ENCODE data around the gene ZBTB25. TPM values are rescaled to one million over a fixed set of nuclear protein-coding genes. Genes with fewer than 3 reads are reported as not detected.

Gene ZBTB25
- total RNA-seq, 2 experiments from 2014 or later = 18.4 to 35.4 TPM

GRCh38 chr14:64440494-64440893 is 63.1 kb downstream of the ZBTB25 start:
- Histone ChIP-seq H3K4me2 (ENCODE audit: low read length) (no peak overlapping the region), H3K4me3 (ENCODE audit: low read depth, low read length, poor library complexity, severe bottlenecking) (no peak overlapping the region), H2AFZ (ENCODE audit: low read length) (no peak overlapping the region), H3K27ac (ENCODE audit: low read depth, low read length, poor library complexity, severe bottlenecking) (no peak overlapping the region), H3K9me3 (ENCODE audit: low read length) (no peaks in the 10 kb centered on the region), H3K9me2 (ENCODE audit: insufficient read depth, low read length) (no peaks in the 10 kb centered on the region), H3K79me2 (ENCODE audit: insufficient read depth, low read depth, low read length) (no peaks in the 10 kb centered on the region), H3K36me3 (ENCODE audit: insufficient read depth, low read length) (peaks cover 97% of the 10 kb centered on the region), H3K4me1 (ENCODE audit: insufficient read depth, low read length, poor library complexity, severe bottlenecking) (peaks cover 6% of the 10 kb centered on the region), H4K20me1 (ENCODE audit: insufficient read depth, low read length) (no peaks in the 10 kb centered on the region)
- CTCF ChIA-PET (ENCODE audit: unreplicated experiment) = no interaction called here
- POLR2A ChIA-PET = interaction anchor here (0.7 kb wide), 1 partner anchor 8 kb away, joined by 3 read pairs; no protein-coding TSS in a partner anchor
- TF ChIP-seq CTCF (conservative IDR thresholded peaks at IDR 0.05; ENCODE audit: low read length) (no peak), EZH2phosphoT487 (IDR thresholded peaks at IDR 0.05; ENCODE audit: borderline replicate concordance, low read depth, low read length) (no peak)
- DNase-seq (ENCODE audit: low spot score) = no peak
- intact Hi-C loops (cut with micrococcal nuclease; ENCODE audit: unreplicated experiment) = no loop called here
- BruUV-seq (replicated peaks) = no TSS peak

GRCh38 chr14:64439141-64439540 is 64.5 kb downstream of the ZBTB25 start:
- no peak overlapping the region for H3K27ac ChIP-seq (ENCODE audit: low read depth, low read length, poor library complexity, severe bottlenecking)
- TSS peak; percentile 38 for BruUV-seq (replicated peaks)
- POLR2A ChIA-PET = interaction anchor here (0.5 to 0.7 kb wide), 2 partner anchors 233 to 714 kb away, joined by 3 to 4 read pairs; no protein-coding TSS in a partner anchor

More at GRCh38 chr14:64439141-64439540, 64.5 kb downstream of the ZBTB25 start:
- CTCF ChIA-PET (ENCODE audit: unreplicated experiment) = no interaction called here
- Histone ChIP-seq H2AFZ (ENCODE audit: low read length) (no peak overlapping the region), H3K4me2 (ENCODE audit: low read length) (no peak overlapping the region), H3K4me3 (ENCODE audit: low read depth, low read length, poor library complexity, severe bottlenecking) (no peak overlapping the region), H3K9me3 (ENCODE audit: low read length) (no peaks in the 10 kb centered on the region), H3K9me2 (ENCODE audit: insufficient read depth, low read length) (no peaks in the 10 kb centered on the region), H3K4me1 (ENCODE audit: insufficient read depth, low read length, poor library complexity, severe bottlenecking) (no peaks in the 10 kb centered on the region), H4K20me1 (ENCODE audit: insufficient read depth, low read length) (no peaks in the 10 kb centered on the region), H3K36me3 (ENCODE audit: insufficient read depth, low read length) (peaks cover 96% of the 10 kb centered on the region), H3K79me2 (ENCODE audit: insufficient read depth, low read depth, low read length) (no peaks in the 10 kb centered on the region)
- TF ChIP-seq EZH2phosphoT487 (IDR thresholded peaks at IDR 0.05; ENCODE audit: borderline replicate concordance, low read depth, low read length) (no peak), CTCF (conservative IDR thresholded peaks at IDR 0.05; ENCODE audit: low read length) (no peak)
- no peak for DNase-seq (ENCODE audit: low spot score)
- intact Hi-C loops (cut with micrococcal nuclease; ENCODE audit: unreplicated experiment) = no loop called here

All from OCI-LY7 (cell line).